ENCODE measurements around the gene MCCD1. TPM values are rescaled to one million over a fixed set of nuclear protein-coding genes. Genes with fewer than 3 reads are reported as not detected.
"Not testable (repeated sequence)": the region's sequence is repeated elsewhere in the genome, so short reads cannot be mapped to it uniquely, and the experiment has no call there.

Gene MCCD1, protein sequence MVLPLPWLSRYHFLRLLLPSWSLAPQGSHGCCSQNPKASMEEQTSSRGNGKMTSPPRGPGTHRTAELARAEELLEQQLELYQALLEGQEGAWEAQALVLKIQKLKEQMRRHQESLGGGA
- polyA plus RNA-seq (ENCODE audit: insufficient read length): not detected

GRCh38 chr6:31528821-31529328 is at the start of gene MCCD1:
Gene MCCD1 (plus strand): TSS chr6:31528962. CDS start chr6:31529015, 53 bp downstream.
- no peak for DNase-seq

- no peak for DNase-seq
Observed at GRCh38 chr6:31479151-31479932, 49.4 kb upstream of the MCCD1 start.

DNA sequence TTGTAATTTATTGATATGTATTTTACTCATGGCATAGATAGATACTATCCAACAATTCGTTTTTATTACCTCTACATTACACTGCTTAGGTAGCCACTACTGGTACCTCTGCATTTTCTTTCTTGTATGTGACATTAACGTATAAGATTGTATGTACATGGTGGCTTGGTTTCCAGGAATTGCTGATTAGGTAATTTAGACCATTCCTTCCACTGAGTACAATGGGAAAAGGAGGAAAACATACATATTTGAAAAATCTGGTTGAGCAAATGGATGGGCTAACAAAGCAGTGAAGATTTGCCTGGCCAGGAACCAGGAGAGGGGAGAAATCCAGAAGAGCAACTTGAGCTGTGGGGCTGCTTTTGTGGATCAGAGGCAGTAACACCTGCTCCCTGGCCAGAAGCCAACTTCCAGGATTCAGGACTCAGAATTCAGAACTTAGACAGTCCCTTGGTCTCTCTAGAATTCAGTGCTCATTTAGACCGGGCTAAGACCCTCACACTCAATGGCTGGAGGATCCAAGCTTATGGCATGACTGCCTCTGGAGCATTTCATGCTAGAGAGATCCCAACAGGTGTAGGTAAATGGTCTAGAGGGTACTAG is 48.7 kb upstream of the MCCD1 start:
- DNase-seq: no peak

- DNase-seq: no peak
Observed at GRCh38 chr6:31480574-31480973, 48.2 kb upstream of the MCCD1 start.

DNA sequence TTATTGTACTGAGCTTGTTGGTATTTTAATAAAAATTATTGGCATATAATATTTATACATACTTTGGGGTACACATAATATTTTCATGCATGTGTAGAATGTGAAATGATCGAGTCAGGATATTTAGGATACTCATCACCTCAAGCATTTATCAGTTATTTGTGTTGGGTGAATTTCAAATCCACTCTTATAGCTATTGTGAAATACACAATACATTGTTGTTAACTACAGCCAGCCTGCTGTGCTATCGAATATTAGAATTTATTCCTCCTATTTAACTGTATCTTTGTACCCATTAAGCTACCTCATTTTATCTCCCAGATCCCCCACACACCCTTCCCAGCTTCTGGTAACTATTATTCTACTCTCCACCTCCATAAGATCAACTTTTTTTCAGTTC is 45.4 kb upstream of the MCCD1 start:
- no peak for DNase-seq

DNA sequence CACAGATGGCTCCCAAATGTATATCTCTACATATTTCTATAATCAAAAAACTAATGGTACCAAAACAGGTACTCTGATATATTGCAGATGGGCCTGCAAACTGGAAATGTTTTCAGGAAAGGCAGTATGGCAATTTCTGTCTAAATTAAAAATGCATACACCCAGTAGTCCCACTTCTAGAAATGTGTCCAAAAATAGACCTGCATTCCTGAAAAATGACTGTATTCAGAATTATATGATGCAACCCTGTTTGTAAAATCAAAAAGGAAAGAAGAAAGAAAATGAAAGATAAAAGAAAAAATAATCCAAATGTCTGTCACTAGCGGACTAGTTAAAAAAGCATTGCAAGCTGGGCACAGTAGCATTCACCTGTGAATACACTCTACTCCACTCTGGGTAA is 43.7 kb upstream of the MCCD1 start:
- DNase-seq: no peak

DNA sequence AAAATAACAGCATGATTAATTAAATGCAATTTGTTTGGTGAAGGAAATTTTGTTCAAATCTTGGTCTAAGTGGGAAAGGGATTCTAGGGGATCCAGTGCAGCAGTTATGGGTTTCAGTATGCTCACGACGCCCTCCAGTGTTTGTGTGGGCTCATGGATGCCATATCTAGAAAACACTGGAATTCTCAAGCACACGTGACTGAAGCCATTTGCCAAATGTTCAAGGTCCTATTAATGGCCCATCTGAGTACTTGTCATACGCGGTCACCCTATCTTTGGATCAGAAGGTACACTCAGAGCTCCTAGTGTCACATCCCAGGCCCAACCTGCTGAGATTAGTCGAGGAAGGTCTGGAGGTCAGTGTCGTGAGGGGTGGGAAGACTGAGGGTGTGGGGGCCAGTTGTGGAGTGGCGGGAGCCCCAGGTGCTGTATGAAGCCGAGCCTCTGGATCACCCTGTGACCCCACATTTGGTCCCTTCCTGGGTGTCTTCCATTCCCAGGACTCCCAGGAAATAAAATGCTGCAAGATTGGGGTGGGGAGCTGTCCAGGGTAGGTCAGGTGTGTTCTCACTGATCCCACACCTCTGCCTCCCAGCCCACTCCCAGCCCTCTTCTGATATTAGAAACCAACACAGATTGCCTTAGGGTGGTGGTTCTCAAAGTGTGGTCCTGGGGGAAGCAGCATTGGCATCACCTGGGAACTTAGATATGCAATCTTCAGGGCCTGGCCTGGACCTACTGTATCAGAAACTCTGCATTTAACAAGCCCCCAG is 42.5 kb upstream of the MCCD1 start:
- DNase-seq: not testable (repeated sequence)

GRCh38 chr6:31487674-31488073 is 41.1 kb upstream of the MCCD1 start:
- not testable (repeated sequence) for DNase-seq

GRCh38 chr6:31489086-31489485 is 39.7 kb upstream of the MCCD1 start:
- no peak for DNase-seq

DNA sequence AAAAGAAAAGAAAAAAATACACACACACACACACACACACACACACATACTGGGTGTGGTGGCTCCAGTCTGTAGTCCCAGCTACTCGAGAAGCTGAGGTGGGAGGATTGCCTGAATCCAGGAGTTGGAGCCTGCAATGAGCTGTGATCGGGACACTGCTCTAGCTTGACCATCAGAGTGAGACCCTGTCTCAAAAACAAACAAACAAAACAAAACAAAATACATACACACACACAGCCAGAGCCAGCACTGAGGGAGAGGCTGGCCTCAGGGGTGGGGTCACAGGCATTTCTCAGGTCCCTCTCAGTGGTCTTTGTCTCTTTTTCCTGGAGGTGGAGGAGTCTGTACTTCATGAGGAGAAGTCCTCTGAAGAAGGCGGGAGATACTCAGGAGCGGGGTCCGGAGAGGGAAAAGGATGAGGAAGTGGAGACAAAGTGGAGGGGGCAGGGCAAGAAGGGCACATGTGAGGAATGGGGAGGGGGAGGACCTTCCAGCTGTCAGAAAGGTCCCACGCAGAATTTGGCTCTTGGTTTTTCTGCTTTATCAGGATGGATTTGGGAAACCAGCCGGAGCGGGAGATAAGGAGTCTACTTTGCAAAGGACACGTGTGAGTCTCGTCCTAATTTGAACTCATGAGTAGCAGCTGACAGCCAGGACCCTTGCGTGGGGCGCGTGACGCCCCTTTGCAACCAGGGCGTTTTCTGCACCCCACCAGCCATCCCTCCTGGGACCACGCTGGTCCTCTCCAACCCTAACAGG is 38.5 kb upstream of the MCCD1 start:
- no peak for DNase-seq

- not testable (repeated sequence) for DNase-seq
Observed at GRCh38 chr6:31493550-31493874, 35.2 kb upstream of the MCCD1 start.

DNA sequence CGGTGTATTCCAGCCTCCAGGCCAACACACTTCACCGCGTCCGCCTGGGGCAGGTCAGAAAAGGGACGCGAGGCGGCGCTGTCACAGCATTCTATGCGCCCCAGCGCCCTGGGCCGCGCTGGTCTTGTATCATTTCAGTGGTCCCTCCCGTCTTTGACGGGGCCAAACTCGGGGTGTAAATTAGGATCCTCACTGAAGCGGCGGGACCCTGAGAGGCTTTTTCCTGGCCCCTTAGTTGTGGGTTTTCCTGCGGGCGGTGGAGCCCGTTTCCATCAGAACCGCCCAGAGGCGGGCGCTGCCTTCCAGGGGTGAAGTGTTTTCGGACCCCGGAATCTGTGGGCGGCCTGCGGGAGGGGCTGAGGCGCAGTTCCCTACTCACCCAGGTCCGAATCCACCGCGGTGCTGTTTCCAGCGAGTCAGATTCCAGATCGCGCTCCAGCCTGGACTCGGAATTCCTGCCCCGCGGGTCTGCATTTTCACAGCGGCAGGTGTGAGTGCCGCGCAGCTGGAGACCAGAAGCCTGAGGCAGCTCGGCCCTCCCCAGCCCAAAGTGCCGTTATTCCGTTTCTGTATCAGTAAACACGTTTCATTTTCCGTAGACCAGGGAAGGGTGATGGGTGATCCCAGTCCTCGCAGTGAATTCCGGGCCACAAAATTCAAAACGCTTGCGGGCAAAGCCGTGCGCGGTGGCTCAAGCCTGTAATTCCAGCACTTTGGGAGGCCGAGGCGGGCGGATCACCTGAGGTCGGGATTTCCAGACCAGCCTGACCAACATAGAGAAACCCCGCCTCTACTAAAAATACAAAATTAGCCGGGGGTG is 34.7 kb upstream of the MCCD1 start:
- peak; percentile 38 for DNase-seq

- no peak for DNase-seq
Observed at GRCh38 chr6:31495580-31495979, 33.2 kb upstream of the MCCD1 start.

DNA sequence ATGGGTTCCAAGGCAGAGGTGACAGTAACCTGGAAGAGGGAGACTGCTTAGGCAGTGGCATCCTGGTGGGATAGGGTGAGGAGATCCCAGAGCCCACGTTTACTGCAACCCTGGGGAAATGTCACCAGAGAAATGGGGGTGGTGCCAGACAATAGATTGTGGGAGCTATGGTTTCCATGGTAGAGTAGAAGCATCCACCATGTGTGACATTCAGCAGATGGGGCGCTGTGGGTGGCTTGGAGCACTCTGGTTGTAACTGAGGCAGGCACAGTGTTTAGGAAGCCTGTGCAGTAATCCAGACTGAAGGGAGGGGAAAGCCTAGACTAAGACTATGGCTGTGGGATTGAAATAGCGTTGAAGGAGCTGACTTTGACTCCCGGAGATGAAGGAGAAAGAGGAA is 31.9 kb upstream of the MCCD1 start:
- not testable (repeated sequence) for DNase-seq

GRCh38 chr6:31497531-31498476 is 31.0 kb upstream of the MCCD1 start, which contains the start of gene MICB:
Gene MICB (plus strand): TSS chr6:31498145. CDS start chr6:31498194, 49 bp downstream.
- peak; percentile 66 for DNase-seq

GRCh38 chr6:31498748-31499147 is 30.0 kb upstream of the MCCD1 start:
- no peak for DNase-seq

- DNase-seq: not testable (repeated sequence)
Observed at GRCh38 chr6:31499648-31500047, 29.1 kb upstream of the MCCD1 start.

DNA sequence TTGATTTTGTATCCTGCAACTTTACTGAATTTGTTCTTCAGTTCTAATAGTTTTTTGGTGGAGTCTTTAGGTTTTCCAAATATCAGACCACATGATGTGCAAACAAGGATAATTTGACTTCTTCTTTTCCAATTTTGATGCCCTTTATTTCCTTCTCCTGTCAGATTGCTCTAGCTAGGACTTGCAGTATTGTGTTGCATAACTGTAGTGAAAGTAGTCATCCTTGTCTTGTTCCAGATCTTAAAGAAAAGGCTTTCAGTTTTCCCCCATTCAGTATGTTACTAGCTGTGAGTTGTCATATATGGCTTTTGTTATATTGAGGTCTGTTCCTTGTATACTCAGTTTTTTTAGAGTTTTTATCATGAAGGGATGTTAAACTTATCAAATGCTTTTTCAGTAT is 26.2 kb upstream of the MCCD1 start:
- DNase-seq: no peak

- DNase-seq: not testable (repeated sequence)
Observed at GRCh38 chr6:31509036-31509435, 19.7 kb upstream of the MCCD1 start.

DNA sequence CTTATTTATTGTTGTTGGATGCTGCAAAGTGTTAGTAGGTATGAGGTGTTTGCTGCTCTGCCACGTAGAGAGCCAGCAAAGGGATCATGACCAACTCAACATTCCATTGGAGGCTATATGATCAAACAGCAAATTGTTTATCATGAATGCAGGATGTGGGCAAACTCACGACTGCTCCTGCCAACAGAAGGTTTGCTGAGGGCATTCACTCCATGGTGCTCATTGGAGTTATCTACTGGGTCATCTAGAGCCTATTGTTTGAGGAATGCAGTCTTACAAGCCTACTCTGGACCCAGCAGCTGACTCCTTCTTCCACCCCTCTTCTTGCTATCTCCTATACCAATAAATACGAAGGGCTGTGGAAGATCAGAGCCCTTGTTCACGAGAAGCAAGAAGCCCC is 18.8 kb upstream of the MCCD1 start:
- no peak for DNase-seq

Measured in hindlimb muscle (tissue), 1 donor.